ENCODE results near the gene CPO.

GRCh38 chr2:206987810-206988209, 48.5 kb downstream of the CPO start:
- TF ChIP-seq CTCF (IDR thresholded peaks at IDR 0.05): no peak
- no peak for TF ChIP-seq EP300 (IDR thresholded peaks at IDR 0.05)

Measured in tibial nerve (tissue), 4 donors.